GM03348 (cell line): ENCODE data around the gene MYADML2.

Source experiments
- DNase-seq: peaks from one replicate; pipeline ENCODE4 v3.0.0; 2012; ENCODE audit warnings: low spot score

MYADML2 gene

DNA sequence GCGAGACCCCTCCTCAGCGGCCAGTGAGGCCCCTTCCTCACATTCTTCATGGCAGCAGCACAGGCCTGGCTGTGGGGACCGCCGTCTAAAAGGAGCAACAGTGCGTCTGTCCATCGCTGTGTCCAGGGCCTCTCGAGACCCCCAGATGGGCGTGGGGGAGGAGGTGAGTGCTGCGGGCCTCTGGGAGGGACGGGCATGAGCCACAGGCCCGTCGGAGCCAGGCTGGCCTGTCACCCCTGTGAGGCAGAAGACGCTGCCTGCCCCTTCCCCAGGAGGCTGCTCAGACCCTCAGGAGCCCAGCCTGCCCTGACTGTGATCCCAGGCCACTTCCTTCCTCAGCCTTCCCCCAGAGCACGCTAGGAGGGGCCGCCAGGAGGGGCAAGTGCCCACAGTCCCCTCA, 7.8 kb downstream of the MYADML2 start:
- DNase-seq: no peak

- DNase-seq: no peak
Measured at GRCh38 chr17:81935709-81936084, 11.3 kb downstream of the MYADML2 start.

DNA sequence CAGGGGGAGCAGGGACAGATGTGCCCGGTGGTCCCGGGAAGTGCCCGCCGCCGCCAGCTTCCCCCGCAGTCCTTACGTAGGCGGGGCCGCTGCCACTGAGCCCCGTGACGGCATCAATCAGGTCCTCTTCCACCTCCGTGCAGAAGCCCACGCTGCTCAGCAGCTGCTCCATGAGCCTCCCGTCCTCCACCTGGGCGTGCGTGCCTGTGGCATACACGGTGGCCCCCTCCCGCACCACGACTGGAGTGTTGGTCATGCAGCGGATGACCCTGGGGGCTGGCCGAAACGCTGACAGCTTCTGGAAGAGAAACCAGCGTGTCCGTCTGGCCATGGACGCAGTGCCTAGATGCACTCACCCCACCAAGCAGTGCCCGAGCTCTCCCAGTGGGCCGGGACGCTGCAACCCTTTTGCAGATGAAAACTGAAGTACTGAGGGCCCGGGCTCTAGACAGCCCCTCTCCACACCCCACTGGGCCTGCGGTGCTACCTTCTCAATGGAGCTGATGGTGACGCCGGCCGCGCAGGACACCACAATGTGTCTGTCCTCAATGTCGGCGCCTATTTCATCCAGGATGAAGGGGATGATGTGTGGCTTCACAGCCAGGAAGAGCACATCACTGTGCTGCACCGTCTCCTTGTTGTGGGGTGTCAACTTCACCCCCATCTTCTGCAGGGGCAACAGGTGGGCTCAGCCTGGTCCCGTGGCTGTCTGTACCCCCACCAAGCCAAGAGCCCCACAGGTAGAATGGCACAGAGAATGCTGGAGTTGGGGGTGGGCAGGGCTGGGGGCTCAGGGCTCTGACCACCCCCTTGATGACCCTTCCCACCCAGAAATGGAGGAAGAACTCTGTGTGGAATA, 12.0 kb downstream of the MYADML2 start:
- no peak for DNase-seq

GRCh38 chr17:81934098-81934757, 12.8 kb downstream of the MYADML2 start:
- no peak for DNase-seq

- DNase-seq: no peak
Measured at GRCh38 chr17:81933178-81933699, 13.8 kb downstream of the MYADML2 start.

DNA sequence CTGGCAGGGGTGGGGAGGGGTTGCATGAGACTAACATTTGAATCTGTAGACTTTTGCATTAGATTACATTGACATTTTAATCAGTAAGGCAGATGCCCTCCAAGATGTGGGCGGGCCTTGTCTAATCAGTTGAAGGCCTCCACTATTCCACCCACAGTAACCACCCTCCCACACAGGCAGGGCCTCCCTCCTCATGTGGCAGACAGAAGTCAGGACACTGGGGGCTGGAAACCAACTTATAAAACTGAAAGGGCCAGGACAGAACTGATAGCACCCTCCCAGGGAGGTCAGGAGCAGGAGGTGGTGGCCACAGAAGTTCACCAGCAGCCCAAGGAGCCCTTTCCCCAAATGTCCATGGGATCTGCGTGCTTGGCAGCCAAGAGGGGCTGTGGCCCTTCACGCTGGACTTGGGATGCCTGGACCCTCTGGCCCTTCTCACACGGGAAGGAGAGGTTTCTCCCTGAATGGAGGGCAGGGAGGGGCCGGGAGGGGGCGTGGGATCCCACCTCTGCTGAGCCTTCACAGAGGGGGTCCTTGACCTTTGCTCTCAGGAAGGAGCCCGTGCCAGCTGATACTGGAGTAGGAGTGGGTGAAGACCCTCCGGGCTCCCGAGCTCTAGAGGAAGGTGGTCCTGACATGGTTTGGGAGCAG, 14.6 kb downstream of the MYADML2 start:
- DNase-seq: no peak

- DNase-seq: no peak
Measured at GRCh38 chr17:81931557-81932332, 15.3 kb downstream of the MYADML2 start.

GRCh38 chr17:81931189-81931556, 15.9 kb downstream of the MYADML2 start:
- no peak for DNase-seq

GRCh38 chr17:81930142-81931125, 16.6 kb downstream of the MYADML2 start:
- no peak for DNase-seq

GRCh38 chr17:81929253-81930141, 17.5 kb downstream of the MYADML2 start:
- no peak for DNase-seq

DNA sequence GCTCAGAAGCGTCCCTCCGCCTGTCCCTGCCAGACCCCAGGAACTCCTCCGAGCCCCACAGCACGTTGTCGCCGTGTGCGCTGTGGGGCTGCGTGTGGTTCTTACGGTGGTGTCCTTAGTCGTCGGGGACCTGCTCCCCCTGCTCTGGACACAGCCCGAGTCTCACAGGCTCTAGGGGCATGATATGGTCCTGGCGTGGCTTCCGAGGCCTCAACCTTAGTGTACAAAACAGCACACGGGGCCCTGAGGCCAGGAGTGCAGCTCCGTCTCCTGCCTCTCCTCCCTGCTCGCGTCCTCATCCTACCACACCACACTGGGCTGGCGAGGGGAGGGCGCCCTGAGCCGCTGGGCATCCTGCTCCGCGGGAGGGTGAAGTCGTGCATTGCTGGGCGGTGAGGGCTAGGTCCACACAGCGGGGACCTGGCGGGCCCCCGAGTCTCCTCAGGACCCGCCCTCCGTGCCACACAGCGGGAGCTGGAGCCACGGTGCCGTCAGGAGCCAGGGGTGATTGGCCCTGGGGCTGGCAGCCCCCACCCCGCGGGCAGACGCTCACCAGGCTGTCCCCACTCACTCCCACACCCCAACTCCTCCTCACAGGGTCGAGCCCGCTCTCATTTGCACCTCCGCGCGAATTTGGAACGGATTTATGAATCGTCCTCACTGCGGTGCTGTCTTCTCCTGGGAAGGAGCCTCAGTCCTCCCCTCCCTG, 18.3 kb downstream of the MYADML2 start:
- DNase-seq: no peak

- DNase-seq: peak; percentile 97
Measured at GRCh38 chr17:81927653-81928543, 19.1 kb downstream of the MYADML2 start, which contains the start of gene MAFG. Gene MAFG (minus strand): TSS chr17:81927735. CDS start chr17:81923185, 4,550 bp downstream.

- DNase-seq: peak; percentile 52
Measured at GRCh38 chr17:81927152-81927652, 19.8 kb downstream of the MYADML2 start.

DNA sequence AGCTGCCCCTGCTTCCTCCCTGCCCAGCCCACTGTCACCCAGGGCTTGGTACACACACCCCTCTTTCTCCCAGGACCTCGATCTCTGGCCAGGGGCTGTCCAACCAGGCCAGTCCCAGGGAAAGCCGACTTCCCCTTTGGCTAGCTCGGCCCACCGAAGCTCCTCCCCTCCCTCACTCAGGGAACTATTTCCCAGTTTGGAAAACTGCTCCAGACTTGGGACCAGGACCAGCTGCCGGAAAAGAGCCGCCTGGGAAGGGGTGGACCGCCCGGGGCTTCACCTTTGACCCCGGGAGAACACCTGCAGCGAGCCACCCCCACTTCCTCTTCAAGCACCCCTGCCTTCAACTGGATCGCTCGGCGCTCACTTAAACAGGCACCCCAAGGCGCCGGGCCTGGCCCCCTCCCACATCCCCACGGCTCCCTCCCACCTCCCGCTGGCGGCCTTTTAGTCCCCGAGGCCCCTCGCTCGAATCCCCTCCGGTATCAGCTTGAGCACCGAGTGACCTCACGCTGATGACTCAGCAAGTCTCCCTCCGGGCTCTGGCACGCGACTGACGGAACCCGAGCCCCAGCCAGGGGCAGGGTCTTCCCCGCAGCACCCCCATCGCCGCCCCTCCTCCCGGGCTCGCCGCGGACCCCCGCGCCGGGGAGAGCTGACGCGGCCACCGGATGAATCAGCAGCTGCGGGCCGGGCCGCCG, 20.4 kb downstream of the MYADML2 start:
- DNase-seq: peak; percentile 90

- DNase-seq: no peak
Measured at GRCh38 chr17:81925860-81926450, 21.1 kb downstream of the MYADML2 start.
